AG09319 (cell line): ENCODE data around the gene ATL1.
"Not testable (repeated sequence)": the region's sequence is repeated elsewhere in the genome, so short reads cannot be mapped to it uniquely, and the experiment has no call there.

ENCODE experiments used
- DNase-seq: peaks from one replicate; pipeline ENCODE4 v3.0.0-alpha.2; 2010; ENCODE audit warnings: low read depth; ENCODE audit errors: extremely low read depth
- CTCF ChIP-seq: IDR thresholded peaks from 2 replicates; pipeline ENCODE4 v1.5.1; 2011; ENCODE audit warnings: low read depth, mild to moderate bottlenecking, inconsistent platforms, low read length, moderate library complexity

Gene ATL1

GRCh38 chr14:50530794-50531365 lies 29.1 kb upstream of the ATL1 start:
- DNase-seq: no peak
- TF ChIP-seq CTCF: no peak

- TF ChIP-seq CTCF: no peak
- DNase-seq: no peak
These were observed 28.1 kb upstream of the ATL1 start for GRCh38 chr14:50531595-50532501.

GRCh38 chr14:50532502-50533240 lies 27.3 kb upstream of the ATL1 start, which contains the start of gene MAP4K5:
TSS of gene MAP4K5 (minus strand) at chr14:50532569. CDS start at chr14:50532049, 520 bp downstream.
- peak; percentile 89 for TF ChIP-seq CTCF
- peak; percentile 74 for DNase-seq

GRCh38 chr14:50533241-50533705 lies 26.7 kb upstream of the ATL1 start:
- TF ChIP-seq CTCF: no peak
- no peak for DNase-seq

- TF ChIP-seq CTCF: no peak
- DNase-seq: no peak
These were observed 26.1 kb upstream of the ATL1 start for GRCh38 chr14:50533806-50534205.

- no peak for TF ChIP-seq CTCF
- DNase-seq: no peak
These were observed 25.5 kb upstream of the ATL1 start for GRCh38 chr14:50534416-50534815.

- DNase-seq: no peak
- no peak for TF ChIP-seq CTCF
These were observed 24.9 kb upstream of the ATL1 start for GRCh38 chr14:50534997-50535396.

GRCh38 chr14:50538034-50538433 lies 21.9 kb upstream of the ATL1 start:
- not testable (repeated sequence) for DNase-seq
